ENCODE results near the gene SLC9A6.
A peak's percentile ranks its signal among the peaks of the same experiment; 100 is the strongest.

SLC9A6 gene

DNA sequence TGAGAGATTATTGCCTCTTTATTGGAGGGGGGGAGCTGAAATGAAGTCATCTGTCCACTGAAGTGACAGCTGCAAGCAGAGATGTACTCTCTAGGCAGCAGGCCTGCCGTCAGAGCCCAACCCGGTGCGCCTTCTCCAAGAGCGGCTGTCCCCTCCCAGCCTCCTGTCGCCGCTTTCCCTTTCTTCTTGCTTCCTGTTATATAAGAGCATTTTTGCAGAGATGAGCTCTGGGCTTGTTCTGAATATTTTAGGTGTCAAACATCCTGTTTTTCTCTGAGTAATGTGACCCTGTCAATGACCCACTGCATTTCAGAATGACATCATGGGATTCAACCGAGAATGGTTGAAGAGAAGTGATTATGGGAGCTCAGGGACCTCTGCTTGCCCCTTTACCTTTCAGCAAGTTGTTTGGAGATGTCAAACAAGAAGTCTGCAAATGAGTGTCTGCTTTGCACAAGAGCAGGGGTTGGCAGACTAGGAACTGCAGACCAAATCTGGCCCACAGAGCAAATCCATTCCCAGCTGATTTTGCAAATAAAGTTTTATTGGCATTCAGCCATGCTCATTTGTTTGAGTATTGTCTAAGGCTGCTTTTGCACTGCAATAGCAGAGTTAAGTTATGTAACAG, 79.9 kb downstream of the SLC9A6 start (continued):
- TF ChIP-seq, protein P1, sequence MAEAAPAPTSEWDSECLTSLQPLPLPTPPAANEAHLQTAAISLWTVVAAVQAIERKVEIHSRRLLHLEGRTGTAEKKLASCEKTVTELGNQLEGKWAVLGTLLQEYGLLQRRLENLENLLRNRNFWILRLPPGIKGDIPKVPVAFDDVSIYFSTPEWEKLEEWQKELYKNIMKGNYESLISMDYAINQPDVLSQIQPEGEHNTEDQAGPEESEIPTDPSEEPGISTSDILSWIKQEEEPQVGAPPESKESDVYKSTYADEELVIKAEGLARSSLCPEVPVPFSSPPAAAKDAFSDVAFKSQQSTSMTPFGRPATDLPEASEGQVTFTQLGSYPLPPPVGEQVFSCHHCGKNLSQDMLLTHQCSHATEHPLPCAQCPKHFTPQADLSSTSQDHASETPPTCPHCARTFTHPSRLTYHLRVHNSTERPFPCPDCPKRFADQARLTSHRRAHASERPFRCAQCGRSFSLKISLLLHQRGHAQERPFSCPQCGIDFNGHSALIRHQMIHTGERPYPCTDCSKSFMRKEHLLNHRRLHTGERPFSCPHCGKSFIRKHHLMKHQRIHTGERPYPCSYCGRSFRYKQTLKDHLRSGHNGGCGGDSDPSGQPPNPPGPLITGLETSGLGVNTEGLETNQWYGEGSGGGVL (tag by site-specific recombination; IDR thresholded peaks at IDR 0.05), result peak; percentile 82
- no peak for TF ChIP-seq ZNF112 (tag by site-specific recombination; IDR thresholded peaks at IDR 0.05)
- TF ChIP-seq, protein P2, sequence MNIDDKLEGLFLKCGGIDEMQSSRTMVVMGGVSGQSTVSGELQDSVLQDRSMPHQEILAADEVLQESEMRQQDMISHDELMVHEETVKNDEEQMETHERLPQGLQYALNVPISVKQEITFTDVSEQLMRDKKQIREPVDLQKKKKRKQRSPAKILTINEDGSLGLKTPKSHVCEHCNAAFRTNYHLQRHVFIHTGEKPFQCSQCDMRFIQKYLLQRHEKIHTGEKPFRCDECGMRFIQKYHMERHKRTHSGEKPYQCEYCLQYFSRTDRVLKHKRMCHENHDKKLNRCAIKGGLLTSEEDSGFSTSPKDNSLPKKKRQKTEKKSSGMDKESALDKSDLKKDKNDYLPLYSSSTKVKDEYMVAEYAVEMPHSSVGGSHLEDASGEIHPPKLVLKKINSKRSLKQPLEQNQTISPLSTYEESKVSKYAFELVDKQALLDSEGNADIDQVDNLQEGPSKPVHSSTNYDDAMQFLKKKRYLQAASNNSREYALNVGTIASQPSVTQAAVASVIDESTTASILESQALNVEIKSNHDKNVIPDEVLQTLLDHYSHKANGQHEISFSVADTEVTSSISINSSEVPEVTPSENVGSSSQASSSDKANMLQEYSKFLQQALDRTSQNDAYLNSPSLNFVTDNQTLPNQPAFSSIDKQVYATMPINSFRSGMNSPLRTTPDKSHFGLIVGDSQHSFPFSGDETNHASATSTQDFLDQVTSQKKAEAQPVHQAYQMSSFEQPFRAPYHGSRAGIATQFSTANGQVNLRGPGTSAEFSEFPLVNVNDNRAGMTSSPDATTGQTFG (tag by site-specific recombination; IDR thresholded peaks at IDR 0.05; ENCODE audit: borderline replicate concordance), result no peak
- no peak for TF ChIP-seq ZFHX2 (tag by site-specific recombination; conservative IDR thresholded peaks at IDR 0.05)
- TF ChIP-seq, protein P3, sequence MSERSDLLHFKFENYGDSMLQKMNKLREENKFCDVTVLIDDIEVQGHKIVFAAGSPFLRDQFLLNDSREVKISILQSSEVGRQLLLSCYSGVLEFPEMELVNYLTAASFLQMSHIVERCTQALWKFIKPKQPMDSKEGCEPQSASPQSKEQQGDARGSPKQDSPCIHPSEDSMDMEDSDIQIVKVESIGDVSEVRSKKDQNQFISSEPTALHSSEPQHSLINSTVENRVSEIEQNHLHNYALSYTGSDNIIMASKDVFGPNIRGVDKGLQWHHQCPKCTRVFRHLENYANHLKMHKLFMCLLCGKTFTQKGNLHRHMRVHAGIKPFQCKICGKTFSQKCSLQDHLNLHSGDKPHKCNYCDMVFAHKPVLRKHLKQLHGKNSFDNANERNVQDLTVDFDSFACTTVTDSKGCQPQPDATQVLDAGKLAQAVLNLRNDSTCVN (tag by site-specific recombination; optimal IDR thresholded peaks at IDR 0.05), result no peak
- TF ChIP-seq ZNF658 (tag by site-specific recombination; IDR thresholded peaks at IDR 0.05), result no peak
- TF ChIP-seq, protein P4, sequence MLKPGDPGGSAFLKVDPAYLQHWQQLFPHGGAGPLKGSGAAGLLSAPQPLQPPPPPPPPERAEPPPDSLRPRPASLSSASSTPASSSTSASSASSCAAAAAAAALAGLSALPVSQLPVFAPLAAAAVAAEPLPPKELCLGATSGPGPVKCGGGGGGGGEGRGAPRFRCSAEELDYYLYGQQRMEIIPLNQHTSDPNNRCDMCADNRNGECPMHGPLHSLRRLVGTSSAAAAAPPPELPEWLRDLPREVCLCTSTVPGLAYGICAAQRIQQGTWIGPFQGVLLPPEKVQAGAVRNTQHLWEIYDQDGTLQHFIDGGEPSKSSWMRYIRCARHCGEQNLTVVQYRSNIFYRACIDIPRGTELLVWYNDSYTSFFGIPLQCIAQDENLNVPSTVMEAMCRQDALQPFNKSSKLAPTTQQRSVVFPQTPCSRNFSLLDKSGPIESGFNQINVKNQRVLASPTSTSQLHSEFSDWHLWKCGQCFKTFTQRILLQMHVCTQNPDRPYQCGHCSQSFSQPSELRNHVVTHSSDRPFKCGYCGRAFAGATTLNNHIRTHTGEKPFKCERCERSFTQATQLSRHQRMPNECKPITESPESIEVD (tag by site-specific recombination; IDR thresholded peaks at IDR 0.05), result peak; percentile 92
- TF ChIP-seq ZNF37A (tag by site-specific recombination; IDR thresholded peaks at IDR 0.05), result no peak
- TF ChIP-seq, protein P5, sequence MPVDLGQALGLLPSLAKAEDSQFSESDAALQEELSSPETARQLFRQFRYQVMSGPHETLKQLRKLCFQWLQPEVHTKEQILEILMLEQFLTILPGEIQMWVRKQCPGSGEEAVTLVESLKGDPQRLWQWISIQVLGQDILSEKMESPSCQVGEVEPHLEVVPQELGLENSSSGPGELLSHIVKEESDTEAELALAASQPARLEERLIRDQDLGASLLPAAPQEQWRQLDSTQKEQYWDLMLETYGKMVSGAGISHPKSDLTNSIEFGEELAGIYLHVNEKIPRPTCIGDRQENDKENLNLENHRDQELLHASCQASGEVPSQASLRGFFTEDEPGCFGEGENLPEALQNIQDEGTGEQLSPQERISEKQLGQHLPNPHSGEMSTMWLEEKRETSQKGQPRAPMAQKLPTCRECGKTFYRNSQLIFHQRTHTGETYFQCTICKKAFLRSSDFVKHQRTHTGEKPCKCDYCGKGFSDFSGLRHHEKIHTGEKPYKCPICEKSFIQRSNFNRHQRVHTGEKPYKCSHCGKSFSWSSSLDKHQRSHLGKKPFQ (tag by site-specific recombination; IDR thresholded peaks at IDR 0.05), result no peak
- no peak for TF ChIP-seq ZNF19 (tag by site-specific recombination; IDR thresholded peaks at IDR 0.05; ENCODE audit: low read depth)
- TF ChIP-seq SALL2 (tag by site-specific recombination; IDR thresholded peaks at IDR 0.05; ENCODE audit: borderline replicate concordance), result no peak
- peak; percentile 54 for TF ChIP-seq KLF16 (tag by site-specific recombination; IDR thresholded peaks at IDR 0.05)
- TF ChIP-seq ZNF292 (tag by site-specific recombination; IDR thresholded peaks at IDR 0.05; ENCODE audit: borderline replicate concordance, low read depth), result no peak
- TF ChIP-seq, protein P6, sequence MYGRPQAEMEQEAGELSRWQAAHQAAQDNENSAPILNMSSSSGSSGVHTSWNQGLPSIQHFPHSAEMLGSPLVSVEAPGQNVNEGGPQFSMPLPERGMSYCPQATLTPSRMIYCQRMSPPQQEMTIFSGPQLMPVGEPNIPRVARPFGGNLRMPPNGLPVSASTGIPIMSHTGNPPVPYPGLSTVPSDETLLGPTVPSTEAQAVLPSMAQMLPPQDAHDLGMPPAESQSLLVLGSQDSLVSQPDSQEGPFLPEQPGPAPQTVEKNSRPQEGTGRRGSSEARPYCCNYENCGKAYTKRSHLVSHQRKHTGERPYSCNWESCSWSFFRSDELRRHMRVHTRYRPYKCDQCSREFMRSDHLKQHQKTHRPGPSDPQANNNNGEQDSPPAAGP (tag by site-specific recombination; IDR thresholded peaks at IDR 0.05), result 0 out of 2 replicates have a peak, but pooled peaks have one; percentile 49
- peak; percentile 97 for TF ChIP-seq ZNF24 (tag by site-specific recombination; IDR thresholded peaks at IDR 0.05)
- TF ChIP-seq ZNF132 (tag by site-specific recombination; IDR thresholded peaks at IDR 0.05; ENCODE audit: borderline replicate concordance), result no peak
- TF ChIP-seq, protein P7, sequence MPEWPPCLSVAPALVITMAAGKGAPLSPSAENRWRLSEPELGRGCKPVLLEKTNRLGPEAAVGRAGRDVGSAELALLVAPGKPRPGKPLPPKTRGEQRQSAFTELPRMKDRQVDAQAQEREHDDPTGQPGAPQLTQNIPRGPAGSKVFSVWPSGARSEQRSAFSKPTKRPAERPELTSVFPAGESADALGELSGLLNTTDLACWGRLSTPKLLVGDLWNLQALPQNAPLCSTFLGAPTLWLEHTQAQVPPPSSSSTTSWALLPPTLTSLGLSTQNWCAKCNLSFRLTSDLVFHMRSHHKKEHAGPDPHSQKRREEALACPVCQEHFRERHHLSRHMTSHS (tag by site-specific recombination; IDR thresholded peaks at IDR 0.05), result no peak; the same call in 1 of the 2 replicates
- TF ChIP-seq ZNF48 (tag by site-specific recombination; IDR thresholded peaks at IDR 0.05), result no peak
- TF ChIP-seq SP2 (tag by site-specific recombination; IDR thresholded peaks at IDR 0.05), result peak; percentile 52
- TF ChIP-seq, protein P8, sequence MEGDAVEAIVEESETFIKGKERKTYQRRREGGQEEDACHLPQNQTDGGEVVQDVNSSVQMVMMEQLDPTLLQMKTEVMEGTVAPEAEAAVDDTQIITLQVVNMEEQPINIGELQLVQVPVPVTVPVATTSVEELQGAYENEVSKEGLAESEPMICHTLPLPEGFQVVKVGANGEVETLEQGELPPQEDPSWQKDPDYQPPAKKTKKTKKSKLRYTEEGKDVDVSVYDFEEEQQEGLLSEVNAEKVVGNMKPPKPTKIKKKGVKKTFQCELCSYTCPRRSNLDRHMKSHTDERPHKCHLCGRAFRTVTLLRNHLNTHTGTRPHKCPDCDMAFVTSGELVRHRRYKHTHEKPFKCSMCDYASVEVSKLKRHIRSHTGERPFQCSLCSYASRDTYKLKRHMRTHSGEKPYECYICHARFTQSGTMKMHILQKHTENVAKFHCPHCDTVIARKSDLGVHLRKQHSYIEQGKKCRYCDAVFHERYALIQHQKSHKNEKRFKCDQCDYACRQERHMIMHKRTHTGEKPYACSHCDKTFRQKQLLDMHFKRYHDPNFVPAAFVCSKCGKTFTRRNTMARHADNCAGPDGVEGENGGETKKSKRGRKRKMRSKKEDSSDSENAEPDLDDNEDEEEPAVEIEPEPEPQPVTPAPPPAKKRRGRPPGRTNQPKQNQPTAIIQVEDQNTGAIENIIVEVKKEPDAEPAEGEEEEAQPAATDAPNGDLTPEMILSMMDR (tag by site-specific recombination; IDR thresholded peaks at IDR 0.05), result no peak
- TF ChIP-seq ZNF585B (tag by site-specific recombination; IDR thresholded peaks at IDR 0.05), result no peak
- TF ChIP-seq ZNF16 (tag by site-specific recombination; IDR thresholded peaks at IDR 0.05; ENCODE audit: low read depth), result no peak
- TF ChIP-seq, protein P9, sequence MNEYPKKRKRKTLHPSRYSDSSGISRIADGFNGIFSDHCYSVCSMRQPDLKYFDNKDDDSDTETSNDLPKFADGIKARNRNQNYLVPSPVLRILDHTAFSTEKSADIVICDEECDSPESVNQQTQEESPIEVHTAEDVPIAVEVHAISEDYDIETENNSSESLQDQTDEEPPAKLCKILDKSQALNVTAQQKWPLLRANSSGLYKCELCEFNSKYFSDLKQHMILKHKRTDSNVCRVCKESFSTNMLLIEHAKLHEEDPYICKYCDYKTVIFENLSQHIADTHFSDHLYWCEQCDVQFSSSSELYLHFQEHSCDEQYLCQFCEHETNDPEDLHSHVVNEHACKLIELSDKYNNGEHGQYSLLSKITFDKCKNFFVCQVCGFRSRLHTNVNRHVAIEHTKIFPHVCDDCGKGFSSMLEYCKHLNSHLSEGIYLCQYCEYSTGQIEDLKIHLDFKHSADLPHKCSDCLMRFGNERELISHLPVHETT (tag by site-specific recombination; IDR thresholded peaks at IDR 0.05), result peak; percentile 82; the same call in 1 of the 2 replicates
- no peak for TF ChIP-seq ZNF670 (tag by site-specific recombination; IDR thresholded peaks at IDR 0.05; ENCODE audit: low read depth)
